B cell (primary cell): ENCODE measurements around the gene PRDM15. TPM values are rescaled to one million over a fixed set of nuclear protein-coding genes. Genes with fewer than 3 reads are reported as not detected.

Source experiments
- ATAC-seq: fragments of 200-7000 bp; cut with Tn5 transposase; one replicate; pipeline ENCODE4 v1.10.0; 2021; ENCODE audit warnings: low read depth, mild to moderate bottlenecking, moderate number of reproducible peaks, moderate library complexity
- CTCF ChIA-PET: fragments of 350-600 bp; sonication (Branson Sonifier 250); formaldehyde crosslinking; loops from one replicate; lab custom pipeline; 2021; ENCODE audit warnings: antibody characterized with exemption, inconsistent platforms; lab: Charles Lee
- POLR2A ChIA-PET: fragments of 350-600 bp; sonication (Branson Sonifier 250); formaldehyde crosslinking; loops from one replicate; lab custom pipeline; 2021; ENCODE audit warnings: antibody characterized with exemption; lab: Charles Lee
- DNase-seq: peaks from one replicate; pipeline ENCODE4 v3.0.0; 2013
- H2AFZ ChIP-seq: 2 replicates; pipeline ENCODE4 v1.6.1; 2012; ENCODE audit warnings: mild to moderate bottlenecking, low read depth, low read length; ENCODE audit not compliant: insufficient read depth, poor library complexity, severe bottlenecking
- H3K27ac ChIP-seq, 2 donors: 1 replicate in 1 of 2; 2 replicates in 1 of 2; pipeline ENCODE4 v1.5.1; 2012 to 2013; ENCODE audit warnings: low read length in 2 of 2, mild to moderate bottlenecking in 2 of 2, moderate library complexity in 1 of 2
- H3K27me3 ChIP-seq, 4 experiments: fragments of 200-600 bp in 1 of 4; sonication (generic) in 1 of 4; replicated peaks in 1 of 4; 1 replicate in 2 of 4; 2 replicates in 2 of 4; pipeline versions ENCODE4 v1.6.1 to v1.7.0; 2013 to 2016; ENCODE audit warnings: low read length in 3 of 4, mild to moderate bottlenecking in 2 of 4, mixed read lengths in 1 of 4, moderate library complexity in 1 of 4; ENCODE audit not compliant: insufficient read depth in 4 of 4, control insufficient read depth in 3 of 4; ENCODE audit errors: control extremely low read depth in 1 of 4
- H3K36me3 ChIP-seq, 2 experiments: replicated peaks in 1 of 2; 1 replicate in 1 of 2; 2 replicates in 1 of 2; pipeline versions ENCODE4 v1.6.1 to v1.7.1; 2013; ENCODE audit warnings: low read length in 1 of 2; ENCODE audit not compliant: insufficient read depth in 2 of 2, control insufficient read depth in 1 of 2; ENCODE audit errors: control extremely low read depth in 1 of 2, extremely low read depth in 1 of 2
- H3K4me1 ChIP-seq, 2 donors: fragments of 200-600 bp in 1 of 2; sonication (generic) in 1 of 2; 1 replicate in 1 of 2; 2 replicates in 1 of 2; pipeline versions ENCODE4 v1.5.1 to v1.6.1; 2013 to 2017; ENCODE audit warnings: low read length in 2 of 2; ENCODE audit not compliant: control insufficient read depth in 2 of 2, insufficient read depth in 2 of 2
- H3K4me2 ChIP-seq: replicated peaks from 2 replicates; pipeline ENCODE3; 2012; ENCODE audit warnings: mild to moderate bottlenecking, low read depth, low read length; ENCODE audit not compliant: poor library complexity, severe bottlenecking
- H3K4me3 ChIP-seq, 5 experiments: fragments of 200-600 bp in 1 of 5; sonication (generic) in 1 of 5; 1 replicate in 3 of 5; 2 replicates in 2 of 5; pipeline versions ENCODE4 v1.5.1 to v1.7.0; 2011 to 2016; ENCODE audit warnings: low read length in 4 of 5, mild to moderate bottlenecking in 4 of 5, low read depth in 2 of 5, control low read depth in 1 of 5, moderate library complexity in 1 of 5; ENCODE audit not compliant: insufficient read depth in 1 of 5; ENCODE audit errors: control extremely low read depth in 1 of 5, extremely low read depth in 1 of 5
- H3K79me2 ChIP-seq: fragments of 200-600 bp; sonication (generic); one replicate; pipeline ENCODE4 v1.6.0; 2016; ENCODE audit warnings: low read length; ENCODE audit not compliant: control insufficient read depth, insufficient read depth
- H3K9ac ChIP-seq: fragments of 200-600 bp; sonication (generic); 2 replicates; pipeline ENCODE4 v1.6.1; 2017; ENCODE audit warnings: mild to moderate bottlenecking, low read length, moderate library complexity
- H3K9me3 ChIP-seq, 3 donors: one replicate each; pipeline versions ENCODE4 v1.6.1 to v1.7.1; 2013; ENCODE audit warnings: low read length in 2 of 3; ENCODE audit not compliant: control insufficient read depth in 2 of 3, insufficient read depth in 1 of 3; ENCODE audit errors: control extremely low read depth in 1 of 3
- H4K20me1 ChIP-seq: 2 replicates; pipeline ENCODE4 v1.6.0; 2012; ENCODE audit warnings: mild to moderate bottlenecking, low read length; ENCODE audit not compliant: insufficient read depth, control insufficient read depth, poor library complexity, severe bottlenecking
- H3K27ac Mint-ChIP-seq: one replicate; pipeline ENCODE4 v1.8.0; 2021; ENCODE audit warnings: mixed read lengths
- H3K27me3 Mint-ChIP-seq: one replicate; pipeline ENCODE4 v1.8.0; 2021; ENCODE audit warnings: mixed read lengths
- H3K4me1 Mint-ChIP-seq: one replicate; pipeline ENCODE4 v1.8.0; 2021; ENCODE audit warnings: mixed read lengths
- H3K4me3 Mint-ChIP-seq: one replicate; pipeline ENCODE4 v1.8.0; 2021; ENCODE audit warnings: mixed read lengths
- H3K9me3 Mint-ChIP-seq: one replicate; pipeline ENCODE4 v1.8.0; 2022; ENCODE audit warnings: mixed read lengths; ENCODE audit not compliant: insufficient read depth
- EZH2 ChIP-seq: IDR thresholded peaks from 2 replicates; pipeline ENCODE4 v1.6.1; 2012; ENCODE audit warnings: borderline replicate concordance, low read depth, mild to moderate bottlenecking, moderate library complexity, low read length; ENCODE audit not compliant: insufficient read depth, poor library complexity, severe bottlenecking
- WGBS: methylation state at CpG from one replicate; pipeline ENCODE4 v1.1.5; 2013; ENCODE audit warnings: missing lambda C conversion rate; ENCODE audit not compliant: insufficient coverage; 5-methylcytosine and 5-hydroxymethylcytosine counted together
- intact Hi-C: fragments of 100-400 bp; cut with micrococcal nuclease; formaldehyde crosslinking; loops from one replicate; pipeline ENCODE4 v1.10.0; 2022
- polyA plus RNA-seq: library from polyadenylated mRNA; depleted of rRNA; stranded (reverse); fragments of >200 nt; gene quantifications from 2 replicates; pipeline ENCODE4 v1.2.3, GENCODE V29; 2012
- total RNA-seq, 2 donors: library from RNA; stranded (reverse); fragments of 120-200 nt in 1 of 2; gene quantifications; 1 replicate in 1 of 2; 2 replicates in 1 of 2; pipeline versions ENCODE4 v1.2.3 to v1.2.4, GENCODE V29; 2013 to 2022
- TF ChIP-seq, protein P1 (sequence below): fragments of 200-600 bp; IDR thresholded peaks from one replicate; pipeline ENCODE4 v1.8.0; 2022; ENCODE audit warnings: antibody characterized with exemption, mild to moderate bottlenecking

Gene PRDM15
- total and polyA plus RNA-seq, 2 donors (not counting 1 experiment from before 2014, with no cell fraction given) = 21.3 to 29.2 TPM

DNA sequence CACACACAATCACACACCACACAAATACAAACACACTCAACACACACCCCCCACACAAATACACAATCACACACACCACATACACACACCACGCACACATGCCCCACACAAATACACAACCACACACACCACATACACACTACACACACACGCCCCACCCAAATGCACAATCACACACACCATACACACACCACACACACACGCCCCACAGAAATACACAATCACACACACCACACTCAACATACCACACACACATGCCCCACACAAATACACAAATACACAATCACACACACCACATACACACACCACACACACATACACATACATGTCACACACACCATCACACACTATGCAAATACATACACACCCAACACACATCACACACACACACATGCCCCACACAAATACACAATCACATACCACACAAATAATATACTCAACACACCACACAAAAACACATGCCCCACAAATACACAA, 50.2 kb downstream of the PRDM15 start:
- H3K4me1 Mint-ChIP-seq = peaks cover 17% of the 10 kb centered on the region
- DNase-seq (no peak), ATAC-seq (no peak)
- no peak overlapping the region for H2AFZ ChIP-seq
- no peak overlapping the region for H3K9ac ChIP-seq
- H3K36me3 ChIP-seq = peaks cover 0 to 16% of the 10 kb centered on the region in 2 experiments
- no peak for TF ChIP-seq EZH2
- TF ChIP-seq, protein P1, sequence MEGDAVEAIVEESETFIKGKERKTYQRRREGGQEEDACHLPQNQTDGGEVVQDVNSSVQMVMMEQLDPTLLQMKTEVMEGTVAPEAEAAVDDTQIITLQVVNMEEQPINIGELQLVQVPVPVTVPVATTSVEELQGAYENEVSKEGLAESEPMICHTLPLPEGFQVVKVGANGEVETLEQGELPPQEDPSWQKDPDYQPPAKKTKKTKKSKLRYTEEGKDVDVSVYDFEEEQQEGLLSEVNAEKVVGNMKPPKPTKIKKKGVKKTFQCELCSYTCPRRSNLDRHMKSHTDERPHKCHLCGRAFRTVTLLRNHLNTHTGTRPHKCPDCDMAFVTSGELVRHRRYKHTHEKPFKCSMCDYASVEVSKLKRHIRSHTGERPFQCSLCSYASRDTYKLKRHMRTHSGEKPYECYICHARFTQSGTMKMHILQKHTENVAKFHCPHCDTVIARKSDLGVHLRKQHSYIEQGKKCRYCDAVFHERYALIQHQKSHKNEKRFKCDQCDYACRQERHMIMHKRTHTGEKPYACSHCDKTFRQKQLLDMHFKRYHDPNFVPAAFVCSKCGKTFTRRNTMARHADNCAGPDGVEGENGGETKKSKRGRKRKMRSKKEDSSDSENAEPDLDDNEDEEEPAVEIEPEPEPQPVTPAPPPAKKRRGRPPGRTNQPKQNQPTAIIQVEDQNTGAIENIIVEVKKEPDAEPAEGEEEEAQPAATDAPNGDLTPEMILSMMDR = no peak
- no peaks in the 10 kb centered on the region for H3K79me2 ChIP-seq
- no peak overlapping the region for H3K27ac ChIP-seq
- no peaks in the 10 kb centered on the region for H3K9me3 ChIP-seq
- peaks cover 3 to 13% of the 10 kb centered on the region in 2 donors for H3K4me1 ChIP-seq
- H3K4me3 Mint-ChIP-seq = no peak overlapping the region
- intact Hi-C loops = no loop called here
- H4K20me1 ChIP-seq = no peaks in the 10 kb centered on the region
- H3K27me3 Mint-ChIP-seq = no peaks in the 10 kb centered on the region
- ChIA-PET POLR2A (interaction anchor here (0.6 kb wide), 1 partner anchor 127 kb away, joined by 6 read pairs; no protein-coding TSS in a partner anchor), CTCF (interaction anchor here (0.6 kb wide), 1 partner anchor 332 kb away, joined by 3 read pairs; no protein-coding TSS in a partner anchor)
- no peak overlapping the region for H3K4me3 ChIP-seq
- H3K9me3 Mint-ChIP-seq = no peaks in the 10 kb centered on the region
- no peak overlapping the region for H3K4me2 ChIP-seq
- no peak overlapping the region for H3K27ac Mint-ChIP-seq
- WGBS = 50% methylated on average over 3 of the region's 3 CpGs
- H3K27me3 ChIP-seq = no peaks in the 10 kb centered on the region
